ENCODE data around the gene BPGM.

The BPGM gene

GRCh38 chr7:134707663-134708378 lies 61.2 kb downstream of the BPGM start:
- POLR2A ChIA-PET (ENCODE audit: low non-redundant PET): no interaction called here
- CTCF ChIA-PET: no interaction called here
- no peak for DNase-seq (ENCODE audit: low spot score)
- no peak for TF ChIP-seq CTCF (conservative IDR thresholded peaks at IDR 0.05; ENCODE audit: low read depth)
- no peak overlapping the region for H3K27ac ChIP-seq

- CTCF ChIA-PET: no interaction called here
- POLR2A ChIA-PET (ENCODE audit: low non-redundant PET): no interaction called here
- no peak for TF ChIP-seq CTCF (conservative IDR thresholded peaks at IDR 0.05; ENCODE audit: low read depth)
- DNase-seq (ENCODE audit: low spot score): no peak
- no peak overlapping the region for H3K27ac ChIP-seq
These were observed 62.0 kb downstream of the BPGM start for GRCh38 chr7:134708692-134709091.

- ChIA-PET POLR2A (ENCODE audit: low non-redundant PET) (no interaction called here), CTCF (no interaction called here)
- no peak for DNase-seq (ENCODE audit: low spot score)
- no peak overlapping the region for H3K27ac ChIP-seq
- TF ChIP-seq CTCF (conservative IDR thresholded peaks at IDR 0.05; ENCODE audit: low read depth): no peak
These were observed 62.5 kb downstream of the BPGM start for GRCh38 chr7:134709197-134709596.

GRCh38 chr7:134710511-134710853 lies 63.8 kb downstream of the BPGM start:
- no peak for TF ChIP-seq CTCF (conservative IDR thresholded peaks at IDR 0.05; ENCODE audit: low read depth)
- CTCF ChIA-PET: no interaction called here
- POLR2A ChIA-PET (ENCODE audit: low non-redundant PET): no interaction called here
- DNase-seq (ENCODE audit: low spot score): no peak
- H3K27ac ChIP-seq: no peak overlapping the region

- TF ChIP-seq CTCF (conservative IDR thresholded peaks at IDR 0.05; ENCODE audit: low read depth): no peak
- no peak overlapping the region for H3K27ac ChIP-seq
- no peak for DNase-seq (ENCODE audit: low spot score)
- POLR2A ChIA-PET (ENCODE audit: low non-redundant PET): no interaction called here
- CTCF ChIA-PET: interaction anchor here (0.6 to 0.7 kb wide), 3 partner anchors 273 to 589 kb away, joined by 3 to 6 read pairs (median 3); no protein-coding TSS in a partner anchor
These were observed 64.4 kb downstream of the BPGM start for GRCh38 chr7:134710854-134711624.

GRCh38 chr7:134712196-134712595 lies 65.5 kb downstream of the BPGM start:
- no peak overlapping the region for H3K27ac ChIP-seq
- CTCF ChIA-PET: no interaction called here
- POLR2A ChIA-PET (ENCODE audit: low non-redundant PET): no interaction called here
- TF ChIP-seq CTCF (conservative IDR thresholded peaks at IDR 0.05; ENCODE audit: low read depth): no peak
- DNase-seq (ENCODE audit: low spot score): no peak
